ENCODE data around the gene ZNRD2.

ZNRD2 gene

GRCh38 chr11:65611028-65611757 lies 40.9 kb downstream of the ZNRD2 start:
- no peak for DNase-seq (ENCODE audit: low read depth)

GRCh38 chr11:65611758-65612603 lies 41.7 kb downstream of the ZNRD2 start:
- DNase-seq (ENCODE audit: low read depth): no peak

- no peak for DNase-seq (ENCODE audit: low read depth)
These were observed 42.4 kb downstream of the ZNRD2 start for GRCh38 chr11:65612691-65613090.

- DNase-seq (ENCODE audit: low read depth): no peak
These were observed 43.0 kb downstream of the ZNRD2 start for GRCh38 chr11:65613091-65613928.

- DNase-seq (ENCODE audit: low read depth): peak; percentile 100
These were observed 45.1 kb downstream of the ZNRD2 start, which contains the start of gene PCNX3 for GRCh38 chr11:65615229-65615949. TSS of gene PCNX3 (plus strand) at chr11:65615776. CDS start at chr11:65616312, 536 bp downstream.

GRCh38 chr11:65615950-65616574 lies 45.8 kb downstream of the ZNRD2 start:
- no peak for DNase-seq (ENCODE audit: low read depth)

- no peak for DNase-seq (ENCODE audit: low read depth)
These were observed 46.3 kb downstream of the ZNRD2 start for GRCh38 chr11:65616575-65617001.

GRCh38 chr11:65617136-65617850 lies 47.0 kb downstream of the ZNRD2 start:
- no peak for DNase-seq (ENCODE audit: low read depth)

GRCh38 chr11:65617990-65618751 lies 47.9 kb downstream of the ZNRD2 start:
- DNase-seq (ENCODE audit: low read depth): no peak

GRCh38 chr11:65618763-65619162 lies 48.5 kb downstream of the ZNRD2 start:
- DNase-seq (ENCODE audit: low read depth): no peak

- DNase-seq (ENCODE audit: low read depth): no peak
These were observed 49.1 kb downstream of the ZNRD2 start for GRCh38 chr11:65619281-65619928.

- no peak for DNase-seq (ENCODE audit: low read depth)
These were observed 50.4 kb downstream of the ZNRD2 start for GRCh38 chr11:65620666-65621065.

- DNase-seq (ENCODE audit: low read depth): no peak
These were observed 51.2 kb downstream of the ZNRD2 start for GRCh38 chr11:65621460-65621859.

All from non-pigmented ciliary epithelial cell (primary cell).